ENCODE data around the gene MORF4L1. TPM values are rescaled to one million over a fixed set of nuclear protein-coding genes. Genes with fewer than 3 reads are reported as not detected.

Gene MORF4L1
- total and polyA plus RNA-seq, 2 experiments from 2014 or later, result 340 to 381 TPM

DNA sequence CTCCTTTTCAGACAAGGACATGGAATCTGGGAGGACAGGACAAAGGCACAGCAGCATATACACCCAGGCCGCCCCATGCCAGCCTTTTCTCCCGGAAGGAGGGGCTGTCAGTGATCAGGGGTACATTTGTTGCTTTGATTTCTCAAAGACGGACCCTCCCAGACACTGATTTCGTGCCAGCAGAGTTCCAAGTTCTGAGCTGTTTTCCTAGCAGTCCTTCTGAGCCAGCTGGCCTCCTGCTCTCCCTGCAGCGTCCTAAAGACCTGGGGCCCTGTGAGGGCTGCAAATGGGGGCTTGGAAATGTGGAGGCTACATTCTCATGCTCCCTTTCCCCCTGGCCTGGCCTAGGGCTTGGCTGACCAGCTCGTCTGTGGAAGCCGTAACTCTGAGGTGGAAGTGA is 49.8 kb downstream of the MORF4L1 start:
- Histone ChIP-seq H3K36me3 (replicated peaks; ENCODE audit: insufficient read depth, low read depth) (no peaks in the 10 kb centered on the region), H3K4me1 (ENCODE audit: insufficient read depth) (peaks cover 9% of the 10 kb centered on the region), H3K4me2 (peak overlapping the region; percentile 20), H3K79me2 (peaks cover 2% of the 10 kb centered on the region), H3K9me3 (ENCODE audit: low read depth) (no peaks in the 10 kb centered on the region), H4K20me1 (ENCODE audit: insufficient read depth, poor library complexity, severe bottlenecking) (no peaks in the 10 kb centered on the region), H3K27me3 (no peaks in the 10 kb centered on the region), H2AFZ (no peak overlapping the region), H3K27ac (peak overlapping the region; percentile 88), H3K4me3 (no peak overlapping the region), H3K9me2 (replicated peaks; ENCODE audit: insufficient read depth) (no peaks in the 10 kb centered on the region)
- TF ChIP-seq EZH2phosphoT487 (IDR thresholded peaks at IDR 0.05; ENCODE audit: low read depth, severe bottlenecking, unreplicated experiment) (no peak), EZH2 (IDR thresholded peaks at IDR 0.05; ENCODE audit: borderline replicate concordance) (no peak), CTCF (IDR thresholded peaks at IDR 0.05; ENCODE audit: poor library complexity) (no peak)
- no peak for DNase-seq (ENCODE audit: low spot score)
- WGBS (ENCODE audit: low lambda C conversion rate, missing lambda C conversion rate), result 68% methylated on average over 7 of the region's 7 CpGs

DNA sequence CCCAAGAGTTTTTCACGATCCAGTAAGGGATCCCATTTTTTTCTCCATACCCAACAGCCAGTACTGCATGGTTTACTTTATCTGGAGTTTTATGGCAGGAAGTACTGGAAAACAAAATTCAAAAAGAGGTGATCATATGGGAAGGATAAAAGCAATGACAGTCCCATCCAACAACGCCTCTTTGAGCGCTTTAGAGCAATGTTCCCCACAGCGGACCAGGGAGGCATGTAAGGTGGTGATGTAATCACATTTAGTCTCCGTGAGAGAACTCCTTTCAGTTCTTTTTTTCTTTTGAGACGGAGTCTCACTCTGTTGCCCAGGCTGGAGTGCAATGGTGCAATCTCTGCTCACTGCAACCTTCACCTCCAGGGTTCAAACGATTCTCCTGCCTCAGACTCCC is 50.3 kb downstream of the MORF4L1 start:
- no peaks in the 10 kb centered on the region for H3K36me3 ChIP-seq (replicated peaks; ENCODE audit: insufficient read depth, low read depth)
- peak overlapping the region; percentile 88 for H3K27ac ChIP-seq
- no peaks in the 10 kb centered on the region for H3K27me3 ChIP-seq
- H3K4me3 ChIP-seq, result no peak overlapping the region
- peaks cover 7% of the 10 kb centered on the region for H3K4me1 ChIP-seq (ENCODE audit: insufficient read depth)
- no peak overlapping the region for H2AFZ ChIP-seq
- no peak for DNase-seq (ENCODE audit: low spot score)
- TF ChIP-seq EZH2 (IDR thresholded peaks at IDR 0.05; ENCODE audit: borderline replicate concordance), result no peak
- no peak for TF ChIP-seq EZH2phosphoT487 (IDR thresholded peaks at IDR 0.05; ENCODE audit: low read depth, severe bottlenecking, unreplicated experiment)
- TF ChIP-seq CTCF (IDR thresholded peaks at IDR 0.05; ENCODE audit: poor library complexity), result no peak
- H3K9me3 ChIP-seq (ENCODE audit: low read depth), result no peaks in the 10 kb centered on the region
- H4K20me1 ChIP-seq (ENCODE audit: insufficient read depth, poor library complexity, severe bottlenecking), result no peaks in the 10 kb centered on the region
- peaks cover 2% of the 10 kb centered on the region for H3K79me2 ChIP-seq
- H3K9me2 ChIP-seq (replicated peaks; ENCODE audit: insufficient read depth), result no peaks in the 10 kb centered on the region
- peak overlapping the region; percentile 20 for H3K4me2 ChIP-seq
- 71% methylated on average over 7 of the region's 7 CpGs for WGBS (ENCODE audit: low lambda C conversion rate, missing lambda C conversion rate)

- H3K27ac ChIP-seq, result peak overlapping the region; percentile 88
- no peaks in the 10 kb centered on the region for H3K9me2 ChIP-seq (replicated peaks; ENCODE audit: insufficient read depth)
- no peaks in the 10 kb centered on the region for H3K9me3 ChIP-seq (ENCODE audit: low read depth)
- no peak overlapping the region for H3K4me3 ChIP-seq
- no peak overlapping the region for H3K4me2 ChIP-seq
- H2AFZ ChIP-seq, result no peak overlapping the region
- WGBS (ENCODE audit: low lambda C conversion rate, missing lambda C conversion rate), result 98% methylated on average over 11 of the region's 18 CpGs
- TF ChIP-seq CTCF (IDR thresholded peaks at IDR 0.05; ENCODE audit: poor library complexity), result no peak
- TF ChIP-seq EZH2phosphoT487 (IDR thresholded peaks at IDR 0.05; ENCODE audit: low read depth, severe bottlenecking, unreplicated experiment), result no peak
- TF ChIP-seq EZH2 (IDR thresholded peaks at IDR 0.05; ENCODE audit: borderline replicate concordance), result no peak
- H3K27me3 ChIP-seq, result no peaks in the 10 kb centered on the region
- DNase-seq (ENCODE audit: low spot score), result no peak
- H3K79me2 ChIP-seq, result no peaks in the 10 kb centered on the region
- H3K36me3 ChIP-seq (replicated peaks; ENCODE audit: insufficient read depth, low read depth), result no peaks in the 10 kb centered on the region
- H3K4me1 ChIP-seq (ENCODE audit: insufficient read depth), result peaks cover 7% of the 10 kb centered on the region
- no peaks in the 10 kb centered on the region for H4K20me1 ChIP-seq (ENCODE audit: insufficient read depth, poor library complexity, severe bottlenecking)
Observed at GRCh38 chr15:78923480-78924360, 51.0 kb downstream of the MORF4L1 start.
